ENCODE data around the gene ZNF835.

DNA sequence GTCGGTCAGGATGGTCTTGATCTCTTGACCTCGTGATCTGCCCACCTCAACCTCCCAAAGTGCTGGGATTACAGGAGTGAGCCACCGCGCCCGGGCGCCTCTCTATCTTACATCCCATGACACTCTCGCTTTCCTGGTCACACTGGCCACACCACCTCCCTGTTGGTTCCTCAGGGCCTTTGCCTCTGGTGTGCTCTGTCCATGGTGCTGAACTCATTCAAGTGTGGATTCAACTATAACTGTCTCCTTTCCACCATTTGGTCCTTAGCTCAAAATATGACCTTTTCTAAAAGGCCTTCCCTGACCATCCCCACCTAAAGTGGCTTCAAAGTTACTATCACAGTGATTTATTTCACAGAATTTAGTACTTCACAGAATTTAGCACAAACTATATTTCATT, 32.3 kb downstream of the ZNF835 start:
- TF ChIP-seq, protein P1, sequence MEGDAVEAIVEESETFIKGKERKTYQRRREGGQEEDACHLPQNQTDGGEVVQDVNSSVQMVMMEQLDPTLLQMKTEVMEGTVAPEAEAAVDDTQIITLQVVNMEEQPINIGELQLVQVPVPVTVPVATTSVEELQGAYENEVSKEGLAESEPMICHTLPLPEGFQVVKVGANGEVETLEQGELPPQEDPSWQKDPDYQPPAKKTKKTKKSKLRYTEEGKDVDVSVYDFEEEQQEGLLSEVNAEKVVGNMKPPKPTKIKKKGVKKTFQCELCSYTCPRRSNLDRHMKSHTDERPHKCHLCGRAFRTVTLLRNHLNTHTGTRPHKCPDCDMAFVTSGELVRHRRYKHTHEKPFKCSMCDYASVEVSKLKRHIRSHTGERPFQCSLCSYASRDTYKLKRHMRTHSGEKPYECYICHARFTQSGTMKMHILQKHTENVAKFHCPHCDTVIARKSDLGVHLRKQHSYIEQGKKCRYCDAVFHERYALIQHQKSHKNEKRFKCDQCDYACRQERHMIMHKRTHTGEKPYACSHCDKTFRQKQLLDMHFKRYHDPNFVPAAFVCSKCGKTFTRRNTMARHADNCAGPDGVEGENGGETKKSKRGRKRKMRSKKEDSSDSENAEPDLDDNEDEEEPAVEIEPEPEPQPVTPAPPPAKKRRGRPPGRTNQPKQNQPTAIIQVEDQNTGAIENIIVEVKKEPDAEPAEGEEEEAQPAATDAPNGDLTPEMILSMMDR (IDR thresholded peaks at IDR 0.05), result no peak
- TF ChIP-seq POLR2A (IDR thresholded peaks at IDR 0.05) (no peak), EP300 (IDR thresholded peaks at IDR 0.05) (no peak)
